ENCODE measurements around the gene ITGA2. TPM values are rescaled to one million over a fixed set of nuclear protein-coding genes. Genes with fewer than 3 reads are reported as not detected.
"Not testable (repeated sequence)": the region's sequence is repeated elsewhere in the genome, so short reads cannot be mapped to it uniquely, and the experiment has no call there.

The ITGA2 gene
- under 1 TPM; 0.34 to 0.99 (median 0.76) TPM for polyA plus RNA-seq

- H3K27ac ChIP-seq (ENCODE audit: low read depth, low read length) = no peak within 1 kb of the TSS
- 0 to 1% (median 0%) methylated on average over 44 to 64 of the region's 64 CpGs for WGBS, 3 donors
These were observed at the start of gene ITGA2 for GRCh38 chr5:52989025-52989780. Gene ITGA2 (plus strand): TSS chr5:52989352. CDS start chr5:52989469, 117 bp downstream.

DNA sequence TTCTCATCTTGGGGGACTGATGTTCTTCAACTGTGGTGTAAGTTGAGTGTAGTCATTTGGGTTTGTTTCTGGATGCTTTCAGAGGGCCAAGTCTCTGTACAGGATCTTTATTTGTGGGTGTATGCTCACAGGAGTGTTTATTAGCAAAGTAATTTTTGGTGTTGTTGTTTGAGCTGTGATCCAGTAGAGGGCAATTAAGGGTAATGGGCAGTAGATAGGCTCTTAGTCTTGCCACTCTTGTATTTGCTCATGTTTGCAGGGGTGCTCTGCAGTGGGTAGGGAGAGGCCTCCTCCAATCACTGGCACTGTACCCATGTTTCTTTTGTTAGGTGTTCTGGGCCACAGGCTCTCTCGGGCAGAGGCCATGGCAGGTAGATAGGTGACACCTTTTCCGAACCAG is 45.9 kb upstream of the ITGA2 start:
- no peak overlapping the region for H3K27ac ChIP-seq (ENCODE audit: low read depth, low read length)
- 92 to 100% (median 96%) methylated on average over 2 of the region's 2 CpGs for WGBS, 3 donors

DNA sequence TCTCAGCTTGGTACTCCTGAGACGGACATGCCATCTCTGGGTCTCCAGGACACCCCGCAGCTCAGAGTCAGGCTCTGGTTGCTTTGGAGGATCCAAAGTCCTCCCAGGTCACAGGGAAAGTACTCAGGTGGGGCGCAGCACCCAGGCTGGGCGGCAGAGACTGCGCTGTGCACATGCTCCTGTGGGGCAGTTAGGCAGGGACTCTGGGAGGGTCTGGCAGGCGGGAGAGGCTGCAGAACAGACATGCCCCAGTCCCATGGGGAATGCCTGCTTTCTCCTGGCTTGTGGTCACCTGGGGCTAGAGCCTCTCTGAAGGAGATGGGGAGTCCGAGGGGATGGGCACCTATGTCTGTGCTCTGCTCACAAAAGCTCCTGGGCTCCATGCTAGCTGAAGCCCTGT is 45.3 kb upstream of the ITGA2 start:
- no peak overlapping the region for H3K27ac ChIP-seq (ENCODE audit: low read depth, low read length)
- 89 to 97% (median 91%) methylated on average over 7 of the region's 7 CpGs for WGBS, 3 donors

DNA sequence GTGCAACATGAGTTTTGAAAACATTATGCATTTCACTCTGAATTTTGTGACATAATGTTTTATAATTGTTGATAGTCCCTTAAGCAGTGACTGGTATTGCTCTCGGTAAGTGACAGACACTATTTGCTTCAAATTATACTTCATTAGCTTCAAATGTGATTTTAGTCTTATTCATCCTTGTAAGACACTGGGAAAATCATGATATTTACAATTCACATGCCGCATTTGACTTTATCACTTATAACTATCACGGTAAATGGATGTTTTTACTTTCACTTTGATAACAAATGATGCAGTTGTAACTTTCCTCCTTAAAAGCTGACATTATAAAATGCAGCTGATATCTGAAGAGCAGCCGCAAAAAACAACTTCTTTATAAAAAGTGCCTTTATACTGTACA is 44.1 kb upstream of the ITGA2 start:
- no peak overlapping the region for H3K27ac ChIP-seq (ENCODE audit: low read depth, low read length)
- 19 to 38% (median 25%) methylated on average over 4 of the region's 4 CpGs for WGBS, 3 donors

- 56 to 73% (median 66%) methylated on average over 4 of the region's 4 CpGs for WGBS, 3 donors
- H3K27ac ChIP-seq (ENCODE audit: low read depth, low read length) = no peak overlapping the region
These were observed 41.9 kb upstream of the ITGA2 start for GRCh38 chr5:52947208-52947607.

DNA sequence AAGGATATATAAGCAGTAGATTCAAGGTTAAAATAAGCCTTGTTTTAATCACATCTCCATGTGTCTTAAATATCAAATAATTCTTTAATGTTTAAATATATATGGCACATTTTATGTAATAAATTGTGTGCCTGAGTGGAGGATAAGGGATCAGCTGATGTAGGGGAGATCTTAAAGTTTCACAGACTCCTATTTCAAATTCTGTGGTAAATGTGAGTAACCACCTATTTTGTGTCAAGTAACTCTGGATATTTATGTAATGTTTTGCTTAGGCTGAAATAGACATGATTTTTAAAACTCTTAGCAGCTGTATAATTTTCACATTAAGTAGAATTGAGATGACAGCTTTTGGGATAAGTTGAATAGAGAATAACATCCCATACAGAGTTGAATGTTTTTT is 41.3 kb upstream of the ITGA2 start:
- no peak overlapping the region for H3K27ac ChIP-seq (ENCODE audit: low read depth, low read length)

DNA sequence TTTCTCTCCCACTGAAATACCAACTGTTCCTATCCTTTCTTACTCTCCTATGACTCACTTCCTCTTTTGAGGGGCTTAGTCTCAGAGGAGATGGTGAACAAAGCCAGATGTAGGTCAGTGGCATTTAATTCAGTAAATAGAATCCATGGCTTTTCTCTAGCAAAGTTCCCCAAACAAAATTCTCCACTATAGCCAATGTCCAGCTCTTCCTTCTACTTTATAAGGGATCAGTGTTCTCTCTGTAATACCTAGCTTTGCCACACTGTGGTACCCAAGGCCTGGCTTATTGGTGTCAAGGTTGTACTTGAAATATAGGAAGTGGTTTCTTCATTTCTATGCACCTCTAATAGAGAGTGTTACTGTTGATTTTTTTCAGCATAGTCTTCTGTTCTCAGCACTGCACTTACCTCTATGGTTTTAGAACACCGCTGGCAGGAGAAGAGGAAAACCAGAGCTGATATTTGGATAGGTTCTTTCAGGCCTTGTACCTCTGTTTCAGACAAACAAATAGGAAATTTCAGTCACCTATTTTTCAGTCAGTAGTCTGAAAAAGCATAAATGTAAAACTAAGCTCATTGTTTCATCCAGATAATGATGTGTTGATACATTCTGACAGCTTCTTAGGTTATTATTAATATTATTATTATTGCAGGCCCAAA is 40.6 kb upstream of the ITGA2 start:
- WGBS, 3 donors = 15 to 37% (median 33%) methylated on average over 1 of the region's 1 CpG
- no peak overlapping the region for H3K27ac ChIP-seq (ENCODE audit: low read depth, low read length)

GRCh38 chr5:52950686-52951085 is 38.5 kb upstream of the ITGA2 start:
- H3K27ac ChIP-seq (ENCODE audit: low read depth, low read length) = no peak overlapping the region
- WGBS, 3 donors = 87 to 97% (median 95%) methylated on average over 3 of the region's 3 CpGs

DNA sequence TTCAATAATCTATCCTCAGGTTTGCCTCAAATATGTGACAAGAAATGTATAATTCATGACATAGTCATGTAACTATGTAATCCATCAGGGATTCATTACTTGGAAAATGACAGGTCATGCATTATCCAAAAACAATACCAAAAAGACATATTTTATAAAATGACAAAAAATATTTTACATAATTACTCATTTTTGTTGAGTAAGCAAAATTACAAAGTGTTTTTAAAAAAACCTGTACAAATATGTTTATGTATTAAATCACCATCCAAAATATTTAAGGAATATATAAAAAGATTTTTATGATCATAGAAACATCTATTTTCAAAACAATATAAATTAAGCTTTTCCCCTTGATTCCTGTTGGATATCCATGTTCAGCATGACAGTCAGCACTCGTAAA is 36.7 kb upstream of the ITGA2 start:
- H3K27ac ChIP-seq (ENCODE audit: low read depth, low read length) = no peak overlapping the region
- WGBS, 3 donors = 92 to 97% (median 95%) methylated on average over 1 of the region's 1 CpG

DNA sequence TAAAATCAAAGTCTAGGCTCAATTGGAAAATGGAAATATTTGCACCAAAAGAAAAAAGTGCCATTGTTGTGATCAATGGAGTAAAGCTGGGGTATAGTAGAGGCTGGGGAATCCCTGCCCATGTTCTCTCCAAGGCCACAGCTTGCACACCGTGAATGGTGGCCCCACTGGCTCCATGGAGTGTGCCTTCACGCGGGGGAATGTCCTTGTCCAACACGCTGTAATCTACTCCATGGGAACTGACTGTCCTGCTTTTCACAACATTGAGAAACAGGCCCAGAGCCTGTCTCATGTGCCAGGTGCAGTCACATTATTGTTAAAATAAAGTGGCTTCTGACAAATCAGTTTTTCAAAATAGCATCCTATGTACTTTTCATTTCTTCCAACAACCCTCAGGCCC is 33.1 kb upstream of the ITGA2 start:
- no peak overlapping the region for H3K27ac ChIP-seq (ENCODE audit: low read depth, low read length)
- WGBS, 3 donors = 54 to 97% (median 96%) methylated on average over 4 of the region's 4 CpGs

GRCh38 chr5:52956915-52957747 is 32.0 kb upstream of the ITGA2 start:
- WGBS, 3 donors = 57 to 90% (median 85%) methylated on average over 6 of the region's 6 CpGs
- no peak overlapping the region for H3K27ac ChIP-seq (ENCODE audit: low read depth, low read length)

GRCh38 chr5:52961274-52961681 is 27.9 kb upstream of the ITGA2 start:
- H3K27ac ChIP-seq (ENCODE audit: low read depth, low read length) = no peak overlapping the region
- 51 to 63% (median 57%) methylated on average over 2 of the region's 2 CpGs for WGBS, 3 donors

DNA sequence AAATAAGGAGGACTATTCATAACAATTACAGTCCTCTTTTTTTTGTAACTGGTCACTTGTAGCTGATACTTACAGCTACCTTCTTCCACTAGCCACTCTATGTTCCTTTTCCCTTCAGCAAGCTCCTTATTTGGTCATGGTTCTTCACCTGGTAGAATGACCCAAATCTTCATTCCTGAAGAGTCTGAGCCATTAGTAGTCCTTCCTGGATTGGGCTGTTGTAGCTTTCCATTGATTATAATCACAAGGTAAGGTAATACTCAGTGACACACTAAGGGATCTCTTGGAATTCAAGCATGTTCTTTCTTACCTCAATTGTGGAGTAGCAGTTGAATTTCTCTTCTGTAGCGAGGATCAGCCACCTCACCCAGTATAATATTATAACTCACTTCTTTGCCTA is 25.5 kb upstream of the ITGA2 start:
- 95 to 100% (median 97%) methylated on average over 1 of the region's 1 CpG for WGBS, 3 donors
- H3K27ac ChIP-seq (ENCODE audit: low read depth, low read length) = no peak overlapping the region

GRCh38 chr5:52964138-52964537 is 25.0 kb upstream of the ITGA2 start:
- 94 to 100% (median 94%) methylated on average over 1 of the region's 1 CpG for WGBS, 3 donors
- H3K27ac ChIP-seq (ENCODE audit: low read depth, low read length) = no peak overlapping the region

- not testable (repeated sequence) for H3K27ac ChIP-seq (ENCODE audit: low read depth, low read length)
- 87 to 92% (median 87%) methylated on average over 7 of the region's 7 CpGs for WGBS, 3 donors
These were observed 13.0 kb upstream of the ITGA2 start for GRCh38 chr5:52976157-52976556.

- H3K27ac ChIP-seq (ENCODE audit: low read depth, low read length) = no peak overlapping the region
- WGBS, 3 donors = 92 to 97% (median 92%) methylated on average over 7 of the region's 7 CpGs
These were observed 11.8 kb upstream of the ITGA2 start for GRCh38 chr5:52977264-52977897.

- no peak overlapping the region for H3K27ac ChIP-seq (ENCODE audit: low read depth, low read length)
- WGBS, 3 donors = 60 to 88% (median 78%) methylated on average over 4 of the region's 4 CpGs
These were observed 7.6 kb upstream of the ITGA2 start for GRCh38 chr5:52981507-52981906.

DNA sequence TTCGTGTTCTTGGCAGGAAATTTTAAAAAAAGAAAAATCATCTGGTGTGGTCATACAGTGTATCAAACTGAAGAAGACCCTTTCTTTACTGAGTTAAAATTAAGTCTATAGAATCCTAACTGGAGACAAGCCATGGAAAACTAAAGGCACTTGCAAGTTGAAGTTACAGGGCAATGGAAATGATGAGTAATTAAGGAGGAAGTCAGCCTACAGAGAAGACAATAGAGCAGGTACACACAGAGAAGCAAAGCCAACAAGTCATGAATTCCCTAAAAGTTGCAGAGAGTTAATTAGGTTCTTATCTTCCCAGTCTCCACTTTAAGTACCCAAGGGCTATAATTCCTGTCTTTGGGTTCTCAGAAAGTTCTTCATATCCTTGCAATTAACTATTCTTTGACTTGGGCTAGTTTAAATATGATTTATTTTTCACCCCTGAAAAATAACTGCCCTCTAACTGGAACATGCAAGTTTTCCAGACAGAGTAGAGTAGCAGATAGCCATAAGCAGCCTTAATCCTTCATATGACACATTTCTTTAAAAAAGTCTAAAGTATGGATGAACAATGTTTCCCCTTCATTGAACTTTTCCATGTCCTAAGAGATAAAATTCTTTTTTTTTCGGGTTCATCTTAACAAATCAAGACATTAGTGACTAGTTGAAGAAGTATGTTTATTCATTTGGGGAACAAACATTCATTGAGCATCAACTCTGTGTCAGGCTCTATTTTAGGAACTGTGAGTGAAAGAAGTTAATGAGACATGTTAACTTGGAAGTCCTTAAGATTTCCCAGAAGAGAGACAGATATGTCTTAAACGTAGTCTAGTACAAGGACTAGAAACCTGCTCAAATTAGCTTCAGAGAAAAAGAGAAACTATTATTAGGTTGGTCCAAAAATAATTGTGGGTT is 5.2 kb upstream of the ITGA2 start:
- H3K27ac ChIP-seq (ENCODE audit: low read depth, low read length) = no peak overlapping the region
- 54 to 58% (median 54%) methylated on average over 3 of the region's 3 CpGs for WGBS, 3 donors
